AG09309 (cell line): ENCODE measurements around the gene PCDHGA9.
A peak's percentile ranks its signal among the peaks of the same experiment; 100 is the strongest.
"Not testable (repeated sequence)": the region's sequence is repeated elsewhere in the genome, so short reads cannot be mapped to it uniquely, and the experiment has no call there.

Experiments
- DNase-seq: peaks from one replicate; pipeline ENCODE4 v3.0.0-alpha.2; 2010; ENCODE audit warnings: low read depth
- H3K4me3 ChIP-seq: 2 replicates; pipeline ENCODE4 v1.5.1; 2011; ENCODE audit warnings: mild to moderate bottlenecking, low read depth, low read length, moderate library complexity; ENCODE audit not compliant: control insufficient read depth
- TF ChIP-seq, protein P1 (sequence below): IDR thresholded peaks from 2 replicates; pipeline ENCODE4 v1.5.1; 2011; ENCODE audit warnings: mild to moderate bottlenecking, low read depth, low read length, inconsistent platforms; ENCODE audit not compliant: insufficient read depth, control insufficient read depth; ENCODE audit errors: missing control alignments

Gene PCDHGA9

DNA sequence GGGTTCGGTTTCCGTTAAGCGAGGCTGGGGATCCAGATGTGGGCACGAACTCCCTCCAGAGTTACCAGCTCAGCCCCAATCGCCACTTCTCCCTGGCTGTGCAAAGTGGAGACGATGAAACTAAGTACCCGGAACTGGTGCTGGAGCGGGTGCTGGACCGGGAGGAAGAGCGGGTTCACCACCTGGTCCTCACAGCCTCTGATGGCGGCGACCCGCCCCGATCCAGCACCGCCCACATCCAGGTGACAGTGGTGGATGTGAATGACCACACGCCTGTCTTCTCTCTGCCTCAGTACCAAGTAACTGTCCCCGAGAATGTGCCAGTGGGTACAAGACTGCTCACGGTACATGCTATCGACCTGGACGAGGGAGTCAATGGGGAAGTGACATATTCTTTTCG lies 19.2 kb upstream of the PCDHGA9 start:
- peak overlapping the region; percentile 65 for H3K4me3 ChIP-seq
- TF ChIP-seq, protein P1, sequence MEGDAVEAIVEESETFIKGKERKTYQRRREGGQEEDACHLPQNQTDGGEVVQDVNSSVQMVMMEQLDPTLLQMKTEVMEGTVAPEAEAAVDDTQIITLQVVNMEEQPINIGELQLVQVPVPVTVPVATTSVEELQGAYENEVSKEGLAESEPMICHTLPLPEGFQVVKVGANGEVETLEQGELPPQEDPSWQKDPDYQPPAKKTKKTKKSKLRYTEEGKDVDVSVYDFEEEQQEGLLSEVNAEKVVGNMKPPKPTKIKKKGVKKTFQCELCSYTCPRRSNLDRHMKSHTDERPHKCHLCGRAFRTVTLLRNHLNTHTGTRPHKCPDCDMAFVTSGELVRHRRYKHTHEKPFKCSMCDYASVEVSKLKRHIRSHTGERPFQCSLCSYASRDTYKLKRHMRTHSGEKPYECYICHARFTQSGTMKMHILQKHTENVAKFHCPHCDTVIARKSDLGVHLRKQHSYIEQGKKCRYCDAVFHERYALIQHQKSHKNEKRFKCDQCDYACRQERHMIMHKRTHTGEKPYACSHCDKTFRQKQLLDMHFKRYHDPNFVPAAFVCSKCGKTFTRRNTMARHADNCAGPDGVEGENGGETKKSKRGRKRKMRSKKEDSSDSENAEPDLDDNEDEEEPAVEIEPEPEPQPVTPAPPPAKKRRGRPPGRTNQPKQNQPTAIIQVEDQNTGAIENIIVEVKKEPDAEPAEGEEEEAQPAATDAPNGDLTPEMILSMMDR = no peak
- no peak for DNase-seq

DNA sequence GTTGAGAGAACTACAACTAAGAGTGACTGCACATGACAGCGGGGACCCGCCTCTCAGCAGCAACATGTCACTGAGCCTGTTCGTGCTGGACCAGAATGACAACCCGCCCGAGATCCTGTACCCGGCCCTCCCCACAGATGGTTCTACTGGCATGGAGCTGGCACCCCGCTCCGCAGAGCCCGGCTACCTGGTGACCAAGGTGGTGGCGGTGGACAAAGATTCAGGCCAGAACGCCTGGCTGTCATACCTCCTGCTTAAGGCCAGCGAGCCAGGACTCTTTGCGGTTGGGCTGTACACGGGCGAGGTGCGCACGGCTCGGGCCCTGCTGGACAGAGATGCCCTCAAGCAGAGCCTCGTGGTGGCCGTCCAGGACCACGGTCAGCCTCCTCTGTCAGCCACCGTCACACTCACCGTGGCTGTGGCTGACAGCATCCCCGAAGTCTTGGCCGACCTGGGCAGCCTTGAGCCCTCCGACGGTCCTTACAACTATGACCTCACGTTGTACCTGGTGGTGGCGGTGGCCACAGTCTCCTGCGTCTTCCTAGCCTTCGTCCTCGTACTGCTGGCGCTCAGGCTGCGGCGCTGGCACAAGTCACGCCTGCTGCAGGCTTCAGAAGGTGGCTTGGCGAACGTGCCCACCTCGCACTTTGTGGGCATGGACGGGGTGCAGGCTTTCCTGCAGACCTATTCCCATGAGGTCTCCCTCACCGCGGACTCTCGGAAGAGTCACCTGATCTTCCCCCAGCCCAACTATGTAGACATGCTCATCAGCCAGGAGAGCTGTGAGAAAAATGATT lies 17.9 kb upstream of the PCDHGA9 start:
- TF ChIP-seq, protein P1 = no peak
- no peak for DNase-seq
- no peak overlapping the region for H3K4me3 ChIP-seq

DNA sequence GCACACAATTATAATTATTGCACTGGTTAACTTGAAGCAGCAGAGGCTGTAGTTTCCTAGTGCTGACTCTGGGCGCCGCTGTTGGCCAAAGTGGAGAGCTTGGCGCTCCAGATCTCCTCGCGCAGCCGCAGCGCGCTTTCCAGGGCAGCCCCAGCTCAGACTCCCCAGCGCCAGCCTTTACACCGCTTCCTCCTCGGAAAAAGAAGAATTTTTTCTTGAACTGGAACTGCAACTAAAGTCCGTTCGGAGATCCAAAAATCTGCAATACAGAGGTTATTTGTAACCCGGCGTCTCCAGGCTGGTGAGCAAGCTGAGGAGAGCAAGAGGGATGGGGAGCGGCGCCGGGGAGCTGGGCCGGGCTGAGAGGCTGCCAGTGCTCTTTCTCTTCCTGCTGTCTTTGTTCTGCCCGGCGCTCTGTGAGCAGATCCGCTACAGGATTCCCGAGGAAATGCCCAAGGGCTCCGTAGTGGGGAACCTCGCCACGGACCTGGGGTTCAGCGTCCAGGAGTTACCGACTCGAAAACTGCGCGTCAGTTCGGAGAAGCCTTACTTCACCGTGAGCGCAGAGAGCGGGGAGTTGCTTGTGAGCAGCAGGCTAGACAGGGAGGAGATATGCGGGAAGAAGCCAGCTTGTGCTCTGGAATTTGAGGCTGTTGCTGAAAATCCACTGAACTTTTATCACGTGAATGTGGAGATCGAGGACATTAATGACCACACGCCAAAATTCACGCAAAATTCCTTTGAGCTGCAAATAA lies 14.8 kb upstream of the PCDHGA9 start, which contains the start of gene PCDHGB4:
PCDHGB4 (plus strand) TSS at position 142 of the 755 bp plus-strand sequence; CDS start at position 329, 187 bp downstream.
- DNase-seq = not testable (repeated sequence)
- H3K4me3 ChIP-seq = peak within 1 kb of the TSS; percentile 29
- TF ChIP-seq, protein P1 = peak; percentile 60

DNA sequence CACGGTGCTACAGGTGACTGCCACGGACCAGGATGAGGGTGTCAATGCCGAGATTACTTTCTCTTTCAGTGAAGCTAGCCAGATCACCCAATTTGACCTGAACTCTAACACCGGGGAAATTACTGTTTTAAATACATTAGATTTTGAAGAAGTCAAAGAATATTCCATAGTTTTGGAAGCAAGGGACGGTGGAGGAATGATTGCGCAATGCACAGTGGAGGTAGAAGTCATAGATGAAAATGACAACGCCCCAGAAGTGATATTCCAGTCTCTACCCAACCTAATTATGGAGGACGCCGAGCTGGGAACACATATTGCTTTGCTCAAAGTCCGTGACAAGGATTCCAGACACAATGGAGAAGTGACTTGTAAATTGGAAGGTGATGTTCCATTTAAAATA lies 13.9 kb upstream of the PCDHGA9 start:
- TF ChIP-seq, protein P1 = no peak
- no peak overlapping the region for H3K4me3 ChIP-seq
- DNase-seq = no peak

DNA sequence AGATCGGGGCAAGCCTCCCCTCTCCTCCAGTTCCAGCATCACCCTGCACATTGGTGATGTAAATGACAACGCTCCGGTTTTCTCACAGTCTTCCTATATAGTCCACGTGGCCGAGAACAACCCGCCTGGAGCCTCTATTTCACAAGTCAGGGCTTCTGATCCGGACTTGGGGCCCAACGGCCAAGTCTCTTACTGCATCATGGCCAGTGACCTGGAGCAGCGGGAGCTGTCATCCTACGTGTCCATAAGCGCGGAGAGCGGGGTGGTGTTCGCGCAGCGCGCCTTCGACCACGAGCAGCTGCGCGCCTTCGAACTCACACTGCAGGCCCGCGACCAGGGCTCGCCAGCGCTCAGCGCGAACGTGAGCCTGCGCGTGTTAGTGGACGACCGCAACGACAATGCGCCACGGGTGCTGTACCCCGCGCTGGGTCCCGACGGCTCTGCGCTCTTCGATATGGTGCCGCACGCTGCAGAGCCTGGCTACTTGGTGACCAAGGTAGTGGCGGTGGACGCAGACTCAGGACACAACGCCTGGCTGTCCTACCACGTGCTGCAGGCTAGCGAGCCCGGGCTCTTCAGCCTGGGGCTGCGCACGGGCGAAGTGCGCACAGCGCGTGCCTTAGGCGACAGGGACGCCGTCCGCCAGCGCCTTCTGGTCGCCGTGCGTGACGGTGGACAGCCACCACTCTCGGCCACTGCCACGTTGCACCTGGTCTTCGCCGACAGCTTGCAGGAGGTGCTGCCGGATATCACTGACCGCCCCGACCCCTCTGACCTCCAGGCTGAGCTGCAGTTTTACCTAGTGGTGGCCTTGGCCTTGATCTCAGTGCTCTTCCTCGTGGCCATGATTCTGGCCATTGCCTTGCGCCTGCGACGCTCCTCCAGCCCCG lies 13.2 kb upstream of the PCDHGA9 start:
- TF ChIP-seq, protein P1 = no peak
- no peak for DNase-seq
- no peak overlapping the region for H3K4me3 ChIP-seq
